ENCODE results near the gene LAD1. TPM values are rescaled to one million over a fixed set of nuclear protein-coding genes. Genes with fewer than 3 reads are reported as not detected.

LAD1 gene
- total RNA-seq, 1 donor from 2014 or later, result 0.43 TPM

DNA sequence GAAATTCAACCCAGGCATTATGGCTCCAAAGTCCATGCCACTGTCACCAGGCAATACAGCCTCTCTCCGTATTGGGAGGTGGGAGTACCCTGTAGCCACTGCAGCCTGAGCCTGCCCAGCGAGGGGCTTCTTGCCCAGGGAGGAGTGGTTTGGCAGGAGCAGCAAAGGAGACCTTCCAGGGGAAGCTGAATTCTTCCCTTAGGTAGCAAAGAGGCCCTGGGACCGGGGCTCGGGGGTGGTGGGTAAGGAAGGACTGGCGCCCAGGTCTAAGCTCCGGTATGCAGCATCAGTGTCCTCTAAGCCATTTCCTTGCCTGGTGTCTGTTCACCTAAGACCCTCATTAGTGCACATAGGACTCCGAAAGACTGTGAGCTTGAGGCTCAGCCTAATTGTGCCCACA lies 38.6 kb downstream of the LAD1 start:
- Histone ChIP-seq H3K4me1 (no peaks in the 10 kb centered on the region), H3K27ac (no peak overlapping the region), H3K36me3 (no peaks in the 10 kb centered on the region), H3K4me3 (no peak overlapping the region), H3K9me3 (no peaks in the 10 kb centered on the region), H3K27me3 (no peaks in the 10 kb centered on the region)
- intact Hi-C loops (cut with DNase I), result no loop called here
- DNase-seq (ENCODE audit: low spot score in 2 of 2), result no peak
- TF ChIP-seq, protein P1, sequence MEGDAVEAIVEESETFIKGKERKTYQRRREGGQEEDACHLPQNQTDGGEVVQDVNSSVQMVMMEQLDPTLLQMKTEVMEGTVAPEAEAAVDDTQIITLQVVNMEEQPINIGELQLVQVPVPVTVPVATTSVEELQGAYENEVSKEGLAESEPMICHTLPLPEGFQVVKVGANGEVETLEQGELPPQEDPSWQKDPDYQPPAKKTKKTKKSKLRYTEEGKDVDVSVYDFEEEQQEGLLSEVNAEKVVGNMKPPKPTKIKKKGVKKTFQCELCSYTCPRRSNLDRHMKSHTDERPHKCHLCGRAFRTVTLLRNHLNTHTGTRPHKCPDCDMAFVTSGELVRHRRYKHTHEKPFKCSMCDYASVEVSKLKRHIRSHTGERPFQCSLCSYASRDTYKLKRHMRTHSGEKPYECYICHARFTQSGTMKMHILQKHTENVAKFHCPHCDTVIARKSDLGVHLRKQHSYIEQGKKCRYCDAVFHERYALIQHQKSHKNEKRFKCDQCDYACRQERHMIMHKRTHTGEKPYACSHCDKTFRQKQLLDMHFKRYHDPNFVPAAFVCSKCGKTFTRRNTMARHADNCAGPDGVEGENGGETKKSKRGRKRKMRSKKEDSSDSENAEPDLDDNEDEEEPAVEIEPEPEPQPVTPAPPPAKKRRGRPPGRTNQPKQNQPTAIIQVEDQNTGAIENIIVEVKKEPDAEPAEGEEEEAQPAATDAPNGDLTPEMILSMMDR (IDR thresholded peaks at IDR 0.05), result no peak

DNA sequence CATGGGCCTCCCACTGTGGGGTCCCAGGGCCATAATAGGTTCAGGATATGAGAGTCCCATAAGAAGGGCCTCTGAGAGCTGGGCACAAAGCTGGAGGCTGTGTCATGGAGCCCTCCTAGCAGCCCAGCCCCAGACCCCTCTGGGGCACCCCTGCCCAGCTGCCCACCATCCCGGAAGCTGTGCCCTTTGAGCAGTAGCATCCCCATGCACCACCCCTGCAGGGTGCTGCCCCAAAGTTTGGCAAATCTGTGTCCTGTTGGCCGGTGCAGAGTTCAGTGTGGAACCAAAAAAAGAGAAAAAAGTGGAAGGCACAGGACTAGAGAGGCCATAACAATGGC lies 39.3 kb downstream of the LAD1 start:
- no peaks in the 10 kb centered on the region for H3K9me3 ChIP-seq
- no peaks in the 10 kb centered on the region for H3K27me3 ChIP-seq
- H3K27ac ChIP-seq, result no peak overlapping the region
- TF ChIP-seq, protein P1 (IDR thresholded peaks at IDR 0.05), result no peak
- H3K36me3 ChIP-seq, result no peaks in the 10 kb centered on the region
- intact Hi-C loops (cut with DNase I), result no loop called here
- no peak for DNase-seq (ENCODE audit: low spot score in 2 of 2)
- no peak overlapping the region for H3K4me3 ChIP-seq
- no peaks in the 10 kb centered on the region for H3K4me1 ChIP-seq

GRCh38 chr1:201359031-201359872 lies 39.9 kb downstream of the LAD1 start:
- no peaks in the 10 kb centered on the region for H3K9me3 ChIP-seq
- no peak overlapping the region for H3K27ac ChIP-seq
- H3K4me3 ChIP-seq, result no peak overlapping the region
- no peak for DNase-seq (ENCODE audit: low spot score in 2 of 2)
- no peaks in the 10 kb centered on the region for H3K27me3 ChIP-seq
- TF ChIP-seq, protein P1 (IDR thresholded peaks at IDR 0.05), result no peak
- intact Hi-C loops (cut with DNase I), result no loop called here
- no peaks in the 10 kb centered on the region for H3K36me3 ChIP-seq
- H3K4me1 ChIP-seq, result no peaks in the 10 kb centered on the region

- Histone ChIP-seq H3K27me3 (no peaks in the 10 kb centered on the region), H3K27ac (no peak overlapping the region), H3K4me1 (no peaks in the 10 kb centered on the region), H3K9me3 (no peaks in the 10 kb centered on the region), H3K36me3 (no peaks in the 10 kb centered on the region), H3K4me3 (no peak overlapping the region)
- DNase-seq (ENCODE audit: low spot score in 2 of 2), result no peak
- TF ChIP-seq, protein P1 (IDR thresholded peaks at IDR 0.05), result no peak
- intact Hi-C loops (cut with DNase I), result no loop called here
Measured at GRCh38 chr1:201358596-201358995, 40.5 kb downstream of the LAD1 start.

DNA sequence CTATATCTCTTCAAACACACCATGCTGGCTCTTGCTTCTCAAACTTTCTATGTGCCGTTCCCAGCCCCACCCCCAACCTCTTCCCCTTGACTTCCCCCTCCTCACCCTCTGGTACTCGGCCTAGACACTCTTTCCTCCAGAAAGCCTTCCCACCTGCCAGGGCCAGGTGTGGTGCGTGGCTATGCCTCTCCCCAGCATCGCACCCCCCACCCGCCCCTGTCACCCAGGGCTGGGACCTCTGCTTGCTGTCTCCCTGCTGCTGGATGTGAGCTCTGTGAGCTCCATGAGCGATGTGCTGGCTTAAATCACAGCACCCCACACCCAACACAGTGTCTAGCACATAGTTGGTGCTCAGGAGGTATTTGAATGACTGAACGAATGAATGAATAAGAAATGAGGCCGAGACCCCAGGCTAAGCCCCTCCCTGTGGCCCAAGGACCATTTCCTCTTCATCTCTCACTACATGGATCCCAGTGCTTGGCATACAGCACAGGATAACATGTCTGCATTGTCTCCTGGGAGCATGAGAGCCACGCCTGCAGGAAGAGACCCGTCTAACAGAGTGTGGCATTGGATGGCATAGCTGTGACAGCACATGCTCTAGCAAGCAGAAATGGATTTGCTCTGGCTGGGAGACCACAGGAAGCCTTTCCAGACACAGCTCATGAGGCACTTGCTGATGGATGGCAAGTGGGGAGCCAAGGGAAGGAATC lies 41.3 kb downstream of the LAD1 start:
- H3K27ac ChIP-seq, result no peak overlapping the region
- H3K4me3 ChIP-seq, result no peak overlapping the region
- H3K36me3 ChIP-seq, result no peaks in the 10 kb centered on the region
- no peaks in the 10 kb centered on the region for H3K9me3 ChIP-seq
- intact Hi-C loops (cut with DNase I), result no loop called here
- H3K4me1 ChIP-seq, result no peaks in the 10 kb centered on the region
- no peaks in the 10 kb centered on the region for H3K27me3 ChIP-seq
- TF ChIP-seq, protein P1 (IDR thresholded peaks at IDR 0.05), result no peak
- DNase-seq (ENCODE audit: low spot score in 2 of 2), result no peak

All from ascending aorta (tissue), 2 donors.